GM21381 (cell line): Measurements from ENCODE around the gene TALDO1.

Experiments
- ATAC-seq: cut with Tn5 transposase; IDR thresholded peaks from one replicate; pipeline ENCODE4 v1.9.1; 2021; ENCODE audit warnings: mild to moderate bottlenecking, moderate library complexity; ENCODE audit not compliant: unreplicated experiment

Gene TALDO1

DNA sequence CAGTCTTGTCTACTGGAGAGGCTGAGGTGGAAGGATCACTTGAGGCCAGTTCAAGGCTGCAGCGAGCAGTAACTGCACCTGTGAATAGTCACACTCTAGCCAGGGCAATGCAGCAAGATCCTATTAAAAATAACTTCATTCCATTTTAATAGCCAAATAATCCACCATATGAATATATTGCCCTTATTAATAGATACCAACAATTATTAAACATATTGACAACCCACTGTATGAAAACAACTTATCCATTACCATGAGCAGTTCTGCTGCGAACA lies 19.6 kb downstream of the TALDO1 start:
- ATAC-seq: no peak

DNA sequence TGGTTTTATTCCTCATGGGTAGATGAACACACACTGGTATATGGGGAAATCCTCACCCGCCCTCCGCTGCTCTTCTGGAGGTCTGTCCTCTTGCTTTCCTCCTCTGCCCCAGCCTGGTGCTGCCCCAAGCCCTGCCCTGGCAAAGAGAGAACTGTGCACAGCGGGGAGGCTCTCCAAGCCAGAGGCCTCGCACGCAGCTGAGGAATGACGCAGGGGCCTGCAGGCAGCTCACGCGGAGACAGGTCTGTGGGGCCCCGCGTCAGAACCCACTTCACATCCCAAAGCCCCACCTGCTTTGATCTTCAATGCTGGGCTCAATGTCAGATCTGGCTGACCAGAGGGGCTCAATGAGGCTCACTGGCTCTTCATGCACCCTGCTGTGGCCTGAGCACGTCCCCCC lies 20.0 kb downstream of the TALDO1 start:
- ATAC-seq: no peak

DNA sequence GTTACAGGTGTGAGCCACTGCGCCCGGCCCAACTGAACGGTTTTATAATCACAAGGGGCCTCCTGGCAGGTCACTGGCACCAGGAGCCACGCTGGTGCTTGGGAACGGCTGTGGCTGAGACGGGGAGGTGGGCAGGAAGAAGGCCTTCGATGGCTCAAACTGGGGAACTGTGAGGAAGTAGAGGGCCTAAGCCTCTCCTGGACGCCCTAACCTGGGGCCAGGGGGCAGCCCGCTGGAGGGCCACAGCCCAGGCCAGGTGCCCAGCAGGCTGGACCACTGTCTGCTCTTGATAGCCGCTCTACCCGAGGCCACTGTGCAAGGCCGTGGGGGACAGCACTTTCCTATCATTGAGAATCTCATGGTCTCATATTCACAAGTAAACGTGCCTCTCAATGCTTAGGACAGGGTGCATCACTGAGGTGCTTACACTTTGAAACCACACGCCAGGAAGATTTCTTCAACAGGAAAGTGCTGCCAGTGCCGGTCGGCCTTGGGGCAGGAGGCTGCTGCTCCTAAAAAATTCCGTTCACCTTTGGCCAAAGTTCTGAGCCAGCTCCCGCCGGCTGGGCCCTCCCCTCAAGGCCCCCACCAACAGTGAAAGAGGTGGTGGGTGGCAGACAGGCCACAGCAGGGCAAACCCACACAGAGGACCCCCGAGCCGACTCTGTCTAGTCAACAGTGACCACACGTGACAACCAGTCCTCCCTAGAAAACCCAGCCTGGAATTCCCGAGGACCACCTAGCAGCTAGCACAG lies 22.8 kb downstream of the TALDO1 start:
- no peak for ATAC-seq

DNA sequence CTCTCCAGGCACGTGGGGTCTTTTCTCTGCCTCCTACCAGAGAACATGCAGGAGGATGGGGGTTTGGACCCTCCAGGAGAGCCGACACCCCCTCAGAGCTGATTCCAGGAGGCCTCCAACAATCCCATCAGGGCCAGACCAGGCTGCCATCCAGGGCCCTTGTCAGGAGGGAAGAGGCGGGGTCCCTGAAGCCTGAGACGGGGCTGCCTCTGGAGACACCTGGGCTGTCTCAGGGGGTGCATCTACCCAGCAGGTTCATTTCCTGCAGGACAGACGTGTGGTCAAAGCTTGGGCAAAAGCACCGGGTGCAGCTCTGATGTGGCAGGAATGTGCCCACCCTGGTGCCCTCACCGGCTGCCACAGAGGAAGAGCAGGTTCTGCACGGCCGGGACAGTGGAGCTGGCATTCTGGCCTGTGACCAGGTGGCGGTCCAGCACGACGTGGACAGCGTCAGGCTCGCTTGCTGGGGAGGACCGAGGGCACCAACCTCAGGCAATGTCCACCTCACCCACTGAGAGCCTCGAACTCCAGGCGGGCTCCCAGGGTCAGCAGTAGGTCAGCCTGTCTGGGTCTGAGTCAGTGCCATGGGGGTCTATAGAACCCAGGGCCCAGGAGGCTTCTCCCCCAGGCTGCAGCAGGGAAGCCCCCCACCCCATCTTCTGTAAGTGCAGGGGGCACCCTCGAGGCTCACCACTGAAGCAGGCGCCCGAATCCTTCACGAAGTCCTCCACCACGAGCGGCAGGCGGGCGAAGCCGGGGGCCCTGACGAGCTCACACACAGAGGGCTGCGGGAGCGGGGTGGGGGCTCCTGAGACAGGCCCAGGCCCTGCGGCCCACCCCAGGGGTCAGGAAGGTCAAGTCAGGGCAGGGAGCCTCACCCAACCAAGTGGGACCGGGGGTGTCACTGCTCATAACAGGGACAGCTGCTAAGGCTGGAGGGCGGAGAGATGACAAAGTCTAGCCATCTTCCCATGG lies 23.7 kb downstream of the TALDO1 start:
- ATAC-seq: no peak

DNA sequence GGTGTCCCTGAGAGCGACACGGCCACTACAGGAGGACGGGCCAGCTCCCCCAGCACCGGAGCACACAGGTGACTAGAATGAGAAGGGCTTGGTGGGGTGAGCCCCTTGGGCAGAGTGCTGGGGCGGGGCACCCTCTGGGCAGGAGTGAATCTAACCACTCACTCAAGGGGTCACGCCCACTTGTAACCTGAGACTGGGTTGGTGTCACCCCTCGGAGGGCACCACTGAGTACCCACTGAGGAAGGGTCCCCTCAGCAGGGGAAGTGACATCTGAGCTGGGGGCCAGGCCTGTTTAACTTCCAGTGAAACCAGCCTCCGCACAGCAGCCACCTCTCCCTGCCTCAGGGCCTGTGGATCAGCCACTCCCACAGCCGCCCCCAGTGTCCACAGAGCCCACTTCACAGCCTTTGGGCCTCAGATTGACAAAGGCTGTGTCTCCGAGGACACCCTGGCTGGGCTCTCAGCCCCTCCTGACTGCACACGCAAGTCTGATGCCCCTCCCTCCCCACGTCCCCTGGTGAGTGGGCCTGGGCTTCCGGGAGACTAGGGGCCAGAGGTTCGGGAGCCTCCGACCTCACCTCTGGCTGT lies 24.4 kb downstream of the TALDO1 start:
- ATAC-seq: no peak

DNA sequence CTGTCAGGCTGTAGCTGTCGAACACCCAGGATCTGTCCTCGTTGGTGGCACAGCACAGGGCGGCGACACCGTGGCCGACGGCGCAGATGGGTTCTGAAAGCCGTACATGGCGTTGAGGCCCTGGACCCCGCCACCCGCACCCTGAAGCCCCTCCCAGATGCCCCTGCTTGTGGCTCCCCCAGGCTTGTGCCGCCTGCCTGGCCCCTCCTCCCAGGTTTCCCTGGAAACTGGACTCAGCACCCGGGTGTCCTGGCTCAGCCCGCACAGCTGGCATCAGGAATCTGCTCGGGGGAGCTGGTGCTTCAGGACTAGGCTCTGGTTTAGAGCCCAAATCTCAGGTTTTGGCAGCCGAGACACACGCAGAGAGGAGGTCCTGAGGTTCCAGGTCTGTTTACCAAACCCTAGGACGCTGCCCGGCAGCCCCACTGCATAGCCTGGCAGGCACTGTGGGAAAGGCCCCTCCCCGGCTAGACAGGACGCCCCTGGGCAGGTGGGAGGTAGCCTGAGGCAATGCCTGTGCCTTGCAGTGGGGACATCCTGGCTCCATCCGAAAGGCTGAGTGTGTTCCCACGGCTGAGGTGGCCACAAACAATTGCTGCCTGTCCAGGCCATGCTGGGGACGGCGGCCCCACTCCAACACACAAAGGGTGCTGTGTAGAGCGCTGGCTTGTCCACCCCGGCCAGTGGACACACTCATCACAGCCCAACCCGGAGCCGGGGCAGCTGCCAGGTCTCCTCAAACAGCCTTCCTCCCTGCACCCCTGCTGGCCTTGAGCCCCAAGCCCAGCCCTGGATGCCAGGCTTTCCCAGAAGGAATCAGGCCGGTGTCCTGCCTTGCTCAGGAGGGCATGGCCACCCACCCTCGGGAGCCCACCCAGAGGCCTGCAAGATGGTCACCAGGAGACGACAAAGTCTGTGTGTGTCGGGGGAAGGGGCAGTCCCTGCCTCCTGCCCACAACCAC lies 25.4 kb downstream of the TALDO1 start:
- no peak for ATAC-seq

DNA sequence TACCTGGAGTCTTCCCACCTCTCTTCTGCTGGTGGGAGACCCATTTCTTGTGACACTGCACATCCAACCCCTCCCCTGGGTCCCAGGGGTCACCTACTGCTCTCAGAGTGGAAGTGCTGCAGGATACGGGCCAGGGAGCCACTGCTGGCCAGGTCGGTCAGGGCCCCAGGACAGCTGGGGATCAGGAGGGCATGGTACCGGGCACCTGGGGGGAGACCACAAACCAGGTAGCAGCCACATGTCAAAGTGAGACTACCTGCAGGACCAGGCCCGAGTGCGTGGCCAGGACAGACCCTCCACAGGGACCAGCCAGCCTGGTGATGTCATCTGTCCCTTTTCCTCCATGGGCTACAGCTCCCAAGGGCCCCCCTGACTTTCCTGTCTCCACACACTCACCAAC lies 26.2 kb downstream of the TALDO1 start:
- no peak for ATAC-seq

DNA sequence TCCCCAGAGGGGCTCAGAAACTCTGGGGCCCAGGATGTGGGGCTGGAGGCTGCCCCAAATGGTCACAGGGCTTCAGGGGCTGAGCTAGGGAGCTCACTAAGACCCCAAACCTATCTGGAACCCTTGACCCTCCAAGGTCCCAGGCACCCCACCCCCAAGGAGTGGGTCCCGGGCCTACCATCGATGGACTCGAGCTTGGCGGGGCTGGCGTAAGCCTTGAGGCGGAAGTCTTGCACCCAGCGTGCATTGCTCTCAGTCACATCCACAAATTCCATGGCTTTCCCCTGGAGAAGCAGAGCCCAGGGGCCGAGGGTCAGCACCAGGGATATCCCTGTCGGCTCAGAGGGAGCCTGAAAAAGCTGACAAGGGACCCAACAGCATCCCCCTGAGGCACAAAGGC lies 26.6 kb downstream of the TALDO1 start:
- ATAC-seq: no peak

DNA sequence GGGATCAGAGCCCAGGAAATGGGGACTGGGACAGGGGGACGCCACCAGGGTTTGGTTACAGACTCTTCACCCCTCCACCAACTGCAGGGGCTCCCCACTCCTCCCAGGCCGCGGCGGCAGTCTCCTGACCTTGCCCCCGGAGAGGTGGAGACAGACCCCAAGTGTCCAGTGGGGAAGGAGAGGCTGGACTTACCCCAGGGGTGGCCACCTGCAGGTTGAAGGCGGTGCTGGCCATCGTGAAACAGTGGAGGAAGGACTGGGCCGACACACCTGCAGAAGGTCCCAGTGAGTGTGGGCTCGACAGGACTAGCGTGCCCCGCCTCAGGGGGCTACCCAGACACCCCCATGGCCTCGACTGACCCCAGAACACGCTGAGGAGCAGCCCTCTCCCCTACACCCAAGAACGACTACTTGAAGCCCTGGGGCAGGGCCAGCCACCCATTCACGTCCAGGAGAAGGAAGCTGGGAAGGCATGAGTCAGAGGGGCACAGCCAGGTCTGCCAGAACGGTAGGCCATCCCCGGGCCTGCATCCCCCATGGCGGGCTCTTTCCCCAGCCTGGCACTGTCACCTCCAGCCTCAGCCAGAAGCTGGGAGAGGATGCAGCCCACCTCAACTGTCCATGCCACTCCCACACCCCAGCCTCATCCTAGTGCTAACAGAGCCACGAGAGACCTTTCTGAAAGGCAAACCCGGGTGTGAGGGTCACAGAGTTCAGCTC lies 27.8 kb downstream of the TALDO1 start:
- no peak for ATAC-seq

DNA sequence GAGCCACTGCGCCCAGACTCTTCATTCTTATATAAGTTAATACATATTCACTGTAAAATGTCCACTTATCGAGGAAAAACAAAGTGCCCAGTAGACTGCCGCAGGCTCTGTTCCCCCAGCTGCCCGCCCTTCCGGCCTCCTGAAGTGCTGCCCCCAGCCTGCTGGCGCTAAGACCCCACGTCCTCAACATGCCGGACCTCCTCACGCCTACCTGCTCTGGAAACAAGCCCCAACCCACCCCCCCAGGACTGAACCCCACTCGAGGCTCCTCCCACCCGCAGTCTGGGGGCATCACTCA lies 28.9 kb downstream of the TALDO1 start:
- no peak for ATAC-seq

DNA sequence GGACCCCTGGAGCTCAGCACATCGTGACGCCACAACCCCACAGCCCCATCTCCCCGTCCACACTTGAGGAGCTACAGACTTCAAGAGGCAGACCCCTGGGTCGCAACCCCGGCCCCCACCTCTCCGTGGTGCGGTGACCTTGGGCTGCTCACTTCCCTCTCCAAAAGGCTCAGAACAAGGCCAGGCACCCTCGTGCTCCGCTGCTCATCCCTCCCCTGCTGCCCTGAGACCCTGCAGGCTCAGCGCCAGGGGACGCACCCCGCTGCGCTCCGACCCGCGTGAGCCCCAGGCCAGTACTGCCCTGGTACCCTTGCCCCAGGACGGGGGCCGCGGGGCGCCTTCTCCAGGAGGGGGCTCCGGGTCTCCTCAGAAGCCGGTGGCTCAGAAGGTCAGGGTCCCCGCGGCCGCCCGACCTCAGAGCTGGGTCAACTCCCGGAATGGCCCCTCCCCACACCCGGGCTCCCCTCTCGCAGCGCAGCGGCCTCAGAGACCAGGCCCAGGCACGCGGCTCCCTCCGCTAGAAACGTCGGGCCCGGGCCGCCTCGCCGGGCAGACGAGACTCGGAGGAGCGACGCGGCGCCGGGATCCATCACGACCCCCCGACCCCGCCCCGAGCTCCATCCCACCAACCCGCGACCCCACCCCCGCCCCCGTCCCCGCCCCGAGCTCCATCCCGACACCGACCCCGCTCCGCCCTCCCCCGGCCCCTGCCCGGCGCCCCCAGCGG lies 29.5 kb downstream of the TALDO1 start:
- peak; percentile 27 for ATAC-seq

DNA sequence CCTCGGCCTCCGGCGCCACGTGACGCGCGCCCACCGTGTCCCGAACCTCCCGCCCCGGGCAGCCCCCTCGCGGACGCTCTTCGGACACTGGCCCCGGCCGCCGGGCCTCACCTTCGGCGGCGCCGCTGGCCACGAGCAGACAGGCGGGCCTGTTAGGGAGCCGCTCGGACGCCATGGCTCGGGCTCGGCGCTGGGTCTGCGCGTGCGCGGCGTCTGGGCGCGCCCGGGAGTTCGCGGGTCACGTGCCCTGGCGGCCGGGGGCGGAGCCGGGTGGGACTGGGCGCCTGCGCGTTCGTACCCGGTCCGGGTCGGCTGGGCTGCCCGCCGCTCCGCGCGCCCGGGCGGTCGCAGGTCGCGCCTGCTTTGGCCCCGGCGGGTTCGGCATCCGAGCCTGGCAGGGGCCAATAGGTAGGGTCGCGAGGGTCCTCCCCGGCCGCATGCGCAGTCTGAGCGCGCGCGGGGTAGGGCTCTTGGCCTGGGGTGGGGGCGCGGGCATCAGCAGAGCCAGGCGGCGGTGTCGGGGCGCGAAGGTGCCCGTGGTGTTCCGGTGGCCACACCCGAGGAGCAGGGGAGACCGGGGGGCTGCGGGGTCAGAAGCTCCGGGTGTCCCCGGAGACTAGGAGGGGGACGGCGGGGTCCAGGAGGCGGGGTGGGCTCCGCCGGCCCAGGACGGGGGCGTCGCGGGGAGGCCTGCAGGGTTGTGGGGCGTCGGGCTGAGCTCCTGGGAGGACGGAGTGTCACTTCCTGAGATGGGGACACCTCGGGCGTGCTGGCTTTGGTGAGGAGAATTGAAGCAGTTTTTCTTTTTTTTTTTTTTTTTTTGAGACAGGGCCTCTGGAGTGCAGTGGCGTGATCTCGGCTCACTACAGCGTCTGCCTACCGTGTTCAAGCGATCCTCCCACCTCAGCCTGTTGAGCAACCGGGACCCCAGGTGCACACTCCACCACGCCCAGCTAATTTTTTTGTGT lies 30.3 kb downstream of the TALDO1 start, which contains the start of gene GATD1:
Gene GATD1 (minus strand): TSS at position 200 of the 968 bp plus-strand sequence. CDS start 25 bp downstream, at position 175.
- peak; percentile 74 for ATAC-seq

DNA sequence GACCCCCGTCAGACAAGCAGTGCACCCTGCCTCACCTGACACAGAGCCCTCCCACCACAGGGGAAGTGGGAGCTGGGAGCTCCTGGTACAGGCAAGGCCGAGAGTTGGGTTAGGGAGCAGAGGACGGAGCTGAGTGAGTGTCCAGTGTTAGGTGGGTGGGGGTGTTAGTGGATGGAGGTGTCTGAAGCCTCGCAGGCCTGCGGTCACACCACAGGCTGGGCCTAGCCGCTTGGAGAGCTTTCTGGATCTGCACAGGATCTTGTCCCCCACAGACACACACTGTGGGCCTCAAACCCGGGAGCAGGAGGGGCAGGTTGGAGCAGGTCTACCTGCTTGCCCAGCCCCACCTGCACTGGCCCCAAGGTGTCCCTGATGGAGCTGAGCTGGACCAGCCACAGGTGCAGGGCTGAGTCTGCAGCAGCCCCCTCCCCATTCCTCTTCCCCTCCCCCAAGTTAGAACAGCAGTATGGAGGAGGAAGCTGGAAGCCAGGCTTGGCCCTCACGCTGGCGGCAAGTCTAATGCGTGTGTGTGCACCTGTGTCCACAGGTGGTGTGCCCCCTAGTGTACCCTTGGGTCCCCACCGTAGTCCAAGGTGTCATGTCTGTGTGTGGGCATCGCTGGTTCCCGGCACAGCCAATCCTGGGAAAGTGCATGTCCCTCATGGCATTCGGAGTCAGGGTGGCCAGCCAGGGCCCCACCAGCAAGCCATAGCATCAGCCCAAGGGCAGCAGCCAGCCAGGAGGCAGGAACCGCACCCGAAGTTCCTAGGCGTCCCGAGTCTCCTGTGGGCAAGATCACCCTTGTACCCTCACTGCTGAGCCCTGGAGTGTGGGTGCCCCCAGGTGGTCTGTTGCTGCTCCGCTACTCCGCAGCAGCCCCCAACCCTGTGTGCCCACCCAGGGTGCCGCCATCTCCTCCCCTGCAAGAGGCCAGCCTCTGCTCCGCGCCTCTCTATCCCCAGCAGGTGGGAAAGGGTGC lies 32.0 kb downstream of the TALDO1 start:
- no peak for ATAC-seq

DNA sequence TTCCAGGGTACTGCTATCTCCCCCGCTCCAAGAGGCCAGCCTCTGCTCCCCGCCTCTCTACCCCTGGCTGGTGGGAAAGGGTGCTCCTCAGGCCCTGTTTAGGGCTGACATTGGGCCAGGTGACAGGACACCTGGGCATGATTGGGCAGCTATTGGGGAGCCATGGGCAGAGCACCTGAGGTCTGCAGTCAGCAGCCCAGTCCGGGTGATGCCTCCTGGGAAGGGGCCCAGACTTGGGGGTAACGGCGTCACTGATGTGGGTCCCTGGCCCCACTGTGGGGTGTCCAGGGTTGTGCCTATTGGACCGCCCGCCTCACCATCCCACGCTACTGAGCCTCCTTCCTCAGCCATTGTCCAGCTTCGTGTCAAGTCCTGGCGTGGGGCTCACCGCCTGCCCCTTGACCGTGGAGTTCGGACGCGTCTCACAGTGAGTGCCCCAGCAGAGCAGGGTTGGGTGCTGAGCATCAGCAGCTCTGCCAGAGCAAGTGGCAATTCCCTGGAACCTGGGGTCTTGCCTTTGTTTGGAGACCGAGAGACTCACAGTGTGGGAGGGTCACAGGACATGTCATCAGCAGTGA lies 32.8 kb downstream of the TALDO1 start:
- ATAC-seq: no peak

DNA sequence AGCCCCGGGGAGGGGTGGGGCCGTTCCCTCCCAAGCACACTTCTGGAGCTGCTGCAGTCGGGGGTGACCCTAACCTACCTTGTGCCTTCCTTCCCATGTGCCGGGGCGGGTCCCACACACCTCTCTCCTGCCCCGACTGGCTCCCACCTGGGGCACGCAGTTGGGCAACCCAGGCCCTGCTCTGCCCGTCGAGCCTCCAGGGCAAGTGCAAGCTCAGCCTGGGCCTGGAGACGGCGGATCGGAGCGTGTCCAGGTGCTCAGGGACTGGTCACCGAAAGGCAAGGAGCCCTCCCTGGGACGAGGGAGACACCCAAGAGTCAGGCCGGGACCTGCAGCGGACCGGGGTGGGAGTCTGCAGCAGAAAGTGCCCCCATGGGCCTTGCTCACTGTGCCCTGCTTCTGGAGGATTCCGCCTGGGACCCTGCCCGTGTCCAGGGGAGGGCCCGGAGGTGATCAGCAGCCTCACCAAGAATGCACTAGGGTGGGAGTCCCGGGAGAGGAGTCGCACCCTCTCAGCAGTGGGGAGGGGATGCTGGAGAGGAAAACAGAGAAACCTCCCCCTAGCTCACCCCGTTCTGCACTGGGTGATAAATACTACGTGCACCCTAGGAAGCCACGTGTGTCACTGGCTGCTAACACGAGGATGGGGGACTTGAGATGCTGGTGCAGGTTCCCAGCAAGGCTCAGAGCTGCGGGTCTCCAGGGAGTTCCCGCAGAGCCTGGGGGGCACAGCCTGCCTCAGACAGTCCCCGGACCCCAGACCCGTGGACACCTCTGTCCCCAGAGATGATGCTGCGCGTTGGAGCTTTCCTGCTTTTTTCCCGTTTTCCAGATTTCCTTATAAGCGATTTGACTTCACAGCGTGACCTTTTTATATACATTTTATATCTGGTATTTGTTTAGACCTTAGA lies 35.3 kb downstream of the TALDO1 start:
- no peak for ATAC-seq

DNA sequence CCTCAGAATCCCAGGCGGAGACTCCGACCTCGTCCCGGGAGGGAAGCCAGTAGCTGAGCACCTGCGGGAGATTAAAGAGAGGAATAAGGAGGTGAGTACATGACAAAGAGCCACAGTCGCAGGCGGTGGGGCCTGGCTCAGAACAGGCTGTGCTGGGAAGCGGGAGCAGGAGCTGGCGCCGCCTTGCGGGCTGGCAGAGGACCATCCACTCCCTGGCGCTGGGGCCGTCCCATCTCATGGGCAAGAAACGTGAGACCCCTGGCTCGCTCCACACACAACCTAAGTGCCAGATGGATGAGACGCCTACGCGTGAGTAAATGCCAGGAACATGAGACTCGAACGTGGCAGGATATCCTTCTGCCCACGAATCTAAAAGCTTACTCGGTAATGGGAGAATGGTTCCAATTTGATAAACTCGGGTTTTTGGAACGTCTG lies 36.3 kb downstream of the TALDO1 start:
- no peak for ATAC-seq
